Suprapubic skin (tissue), 4 donors: ENCODE data around the gene MYL3. TPM values are rescaled to one million over a fixed set of nuclear protein-coding genes. Genes with fewer than 3 reads are reported as not detected.

Experiments used
- DNase-seq, 2 donors: peaks; one replicate each; pipeline ENCODE4 v3.0.0-alpha.2; 2019; ENCODE audit warnings: low spot score in 2 of 2
- H3K27ac ChIP-seq: fragments of 200-600 bp; sonication (generic); one replicate; pipeline ENCODE4 v1.5.1; 2019
- H3K27me3 ChIP-seq: fragments of 200-600 bp; sonication (generic); one replicate; pipeline ENCODE4 v1.5.1; 2019
- H3K36me3 ChIP-seq: fragments of 200-600 bp; sonication (generic); one replicate; pipeline ENCODE4 v1.5.1; 2019
- H3K4me1 ChIP-seq: fragments of 200-600 bp; sonication (generic); one replicate; pipeline ENCODE4 v1.5.1; 2019
- H3K4me3 ChIP-seq: fragments of 200-600 bp; sonication (generic); one replicate; pipeline ENCODE4 v1.5.1; 2019; ENCODE audit warnings: mild to moderate bottlenecking
- H3K9me3 ChIP-seq: fragments of 200-600 bp; sonication (generic); one replicate; pipeline ENCODE4 v1.5.1; 2019
- CTCF ChIP-seq, 2 donors: fragments of 200-600 bp in 1 of 2; fragments of 450-650 bp in 1 of 2; sonication (generic) in 1 of 2; IDR thresholded peaks; one replicate each; pipeline ENCODE4 v1.5.1; 2016 to 2019; ENCODE audit warnings: antibody characterized with exemption in 2 of 2, mild to moderate bottlenecking in 1 of 2, moderate library complexity in 1 of 2
- EP300 ChIP-seq: sonication (generic); formaldehyde crosslinking; IDR thresholded peaks from one replicate; pipeline ENCODE4 v1.6.1; 2017; ENCODE audit warnings: antibody characterized with exemption
- POLR2A ChIP-seq, 2 donors: fragments of 450-650 bp; IDR thresholded peaks; one replicate each; pipeline ENCODE4 v1.6.1; 2017; ENCODE audit warnings: antibody characterized with exemption in 2 of 2, mild to moderate bottlenecking in 2 of 2, moderate library complexity in 2 of 2
- POLR2AphosphoS5 ChIP-seq, 3 donors: sonication (generic); formaldehyde crosslinking; IDR thresholded peaks; one replicate each; pipeline ENCODE4 v1.6.1; 2017; ENCODE audit warnings: antibody characterized with exemption in 3 of 3
- WGBS: methylation state at CpG from one replicate; pipeline ENCODE4 v1.1.5; 2018; 5-methylcytosine and 5-hydroxymethylcytosine counted together
- total RNA-seq, 4 donors: library from RNA; depleted of rRNA; stranded (reverse); fragments of >200 nt; gene quantifications; one replicate each; pipeline ENCODE4 v1.1.0, GENCODE V29; 2016

Gene MYL3
- total RNA-seq, 4 donors from 2014 or later = 1.4 TPM; not detected in 3

GRCh38 chr3:46883054-46883829 is 20.0 kb upstream of the MYL3 start:
- H3K27me3 ChIP-seq = peaks cover 42% of the 10 kb centered on the region
- no peak for DNase-seq
- peaks cover 28% of the 10 kb centered on the region for H3K4me1 ChIP-seq
- H3K27ac ChIP-seq = peak overlapping the region; percentile 84
- TF ChIP-seq POLR2AphosphoS5 (IDR thresholded peaks at IDR 0.05) (no peak), CTCF (IDR thresholded peaks at IDR 0.05) (no peak), EP300 (no peak), POLR2A (IDR thresholded peaks at IDR 0.05) (no peak)
- no peaks in the 10 kb centered on the region for H3K9me3 ChIP-seq
- WGBS = 19% methylated on average over 5 of the region's 78 CpGs
- H3K36me3 ChIP-seq = no peaks in the 10 kb centered on the region
- H3K4me3 ChIP-seq = peak overlapping the region; percentile 74

GRCh38 chr3:46882377-46883053 is 19.3 kb upstream of the MYL3 start:
- Histone ChIP-seq H3K27me3 (peaks cover 42% of the 10 kb centered on the region), H3K9me3 (no peaks in the 10 kb centered on the region), H3K27ac (peak overlapping the region; percentile 84), H3K4me1 (peaks cover 28% of the 10 kb centered on the region), H3K4me3 (peak overlapping the region; percentile 74), H3K36me3 (no peaks in the 10 kb centered on the region)
- TF ChIP-seq CTCF (IDR thresholded peaks at IDR 0.05) (no peak), POLR2A (IDR thresholded peaks at IDR 0.05) (no peak), POLR2AphosphoS5 (IDR thresholded peaks at IDR 0.05) (no peak), EP300 (no peak)
- under 1% methylated on average over 21 of the region's 72 CpGs for WGBS
- DNase-seq = no peak

- DNase-seq = no peak
- Histone ChIP-seq H3K4me3 (peak overlapping the region; percentile 74), H3K27ac (peak overlapping the region; percentile 84), H3K27me3 (peaks cover 42% of the 10 kb centered on the region), H3K36me3 (no peaks in the 10 kb centered on the region), H3K4me1 (peaks cover 28% of the 10 kb centered on the region), H3K9me3 (no peaks in the 10 kb centered on the region)
- WGBS = 0% methylated on average over 9 of the region's 83 CpGs
- TF ChIP-seq POLR2A (IDR thresholded peaks at IDR 0.05) = no peak
- no peak for TF ChIP-seq POLR2AphosphoS5 (IDR thresholded peaks at IDR 0.05)
- TF ChIP-seq CTCF (IDR thresholded peaks at IDR 0.05) = no peak
- TF ChIP-seq EP300 = no peak
Measured at GRCh38 chr3:46881596-46882376, 18.5 kb upstream of the MYL3 start.

DNA sequence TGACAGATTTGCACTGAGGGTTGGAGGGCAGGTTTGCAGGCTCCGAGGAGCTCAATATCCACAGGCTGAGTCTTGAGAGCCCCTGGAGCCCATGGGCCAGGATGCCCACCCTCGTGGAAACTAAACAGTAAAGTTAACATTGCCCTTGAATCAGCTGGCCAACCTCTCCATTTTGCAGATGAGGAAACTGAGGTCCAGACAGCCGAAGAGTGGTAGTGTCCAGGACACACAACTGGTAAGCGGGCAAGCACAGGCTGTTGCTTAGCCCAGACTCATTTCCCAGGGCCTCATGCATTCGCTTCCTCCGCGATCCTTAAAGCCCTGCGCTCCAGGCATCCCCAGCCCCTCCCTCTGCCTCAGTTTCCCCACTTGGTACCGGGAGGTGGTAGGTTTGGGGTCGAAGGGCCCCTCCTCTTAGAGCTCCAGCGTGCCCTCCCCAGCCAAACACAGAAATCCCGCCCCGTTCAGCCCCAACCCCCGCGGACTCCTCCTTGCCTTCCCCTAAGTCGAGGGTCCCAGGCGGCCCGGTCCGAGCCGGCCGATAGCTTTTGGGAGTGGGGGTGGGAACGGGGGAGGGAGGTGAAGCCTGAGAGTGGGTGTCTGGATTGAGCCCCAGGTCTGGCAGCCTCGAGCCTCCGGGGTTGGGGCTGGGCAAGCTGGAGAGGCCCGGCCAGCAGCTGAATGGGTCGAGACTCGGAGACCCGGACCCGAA is 17.8 kb upstream of the MYL3 start:
- H3K9me3 ChIP-seq = no peaks in the 10 kb centered on the region
- DNase-seq = no peak
- 56% methylated on average over 23 of the region's 29 CpGs for WGBS
- H3K4me3 ChIP-seq = peak overlapping the region; percentile 74
- H3K27ac ChIP-seq = peak overlapping the region; percentile 84
- H3K36me3 ChIP-seq = no peaks in the 10 kb centered on the region
- no peak for TF ChIP-seq POLR2AphosphoS5 (IDR thresholded peaks at IDR 0.05)
- no peak for TF ChIP-seq POLR2A (IDR thresholded peaks at IDR 0.05)
- TF ChIP-seq EP300 = no peak
- no peak for TF ChIP-seq CTCF (IDR thresholded peaks at IDR 0.05)
- H3K4me1 ChIP-seq = peaks cover 28% of the 10 kb centered on the region
- H3K27me3 ChIP-seq = peaks cover 42% of the 10 kb centered on the region
